ENCODE measurements around the gene GAK. TPM values are rescaled to one million over a fixed set of nuclear protein-coding genes. Genes with fewer than 3 reads are reported as not detected.

Gene GAK
- polyA plus RNA-seq, 1 donor (not counting 4 experiments of a cell fraction or from before 2014, with no cell fraction given): 18.4 TPM

- DNase-seq (ENCODE audit: low read depth, low spot score): no peak
- no peak for FAIRE-seq
- Histone ChIP-seq H3K4me1 (ENCODE audit: control insufficient read depth, extremely low read depth, insufficient read depth, low read length) (no peaks in the 10 kb centered on the region), H3K9me3 (ENCODE audit: control insufficient read depth, low read depth, low read length) (no peaks in the 10 kb centered on the region), H3K9me1 (ENCODE audit: control insufficient read depth, extremely low read depth, insufficient read depth, low read length) (no peaks in the 10 kb centered on the region), H3K9ac (ENCODE audit: control insufficient read depth, extremely low read depth, insufficient read depth, low read length) (no peak overlapping the region), H4K20me1 (ENCODE audit: control insufficient read depth, extremely low read depth, insufficient read depth, low read length) (no peaks in the 10 kb centered on the region), H3K4me2 (ENCODE audit: control insufficient read depth, extremely low read depth, insufficient read depth, low read depth, low read length) (no peak overlapping the region), H3K27ac (ENCODE audit: control insufficient read depth, insufficient read depth, low read length) (no peak overlapping the region), H3K79me2 (ENCODE audit: control insufficient read depth, insufficient read depth, low read length) (no peaks in the 10 kb centered on the region), H3K27me3 (ENCODE audit: control insufficient read depth, extremely low read depth, insufficient read depth, low read length) (no peaks in the 10 kb centered on the region), H2AFZ (ENCODE audit: control insufficient read depth, low read length) (no peak overlapping the region), H3K4me3 (ENCODE audit: control insufficient read depth in 2 of 3, extremely low read depth in 1 of 3, insufficient read depth in 2 of 3, low read depth in 1 of 3, low read length in 3 of 3) (no peak overlapping the region), H3K36me3 (ENCODE audit: control insufficient read depth in 2 of 2, extremely low read depth in 1 of 2, insufficient read depth in 2 of 2, low read length in 2 of 2) (peaks cover 39 to 50% of the 10 kb centered on the region in 2 experiments)
- TF ChIP-seq CTCF (optimal IDR thresholded peaks at IDR 0.05 in 1 of 3, IDR thresholded peaks at IDR 0.05 in 1 of 3, conservative IDR thresholded peaks at IDR 0.05 in 1 of 3; ENCODE audit: extremely low read depth in 1 of 3, insufficient read depth in 2 of 3, low read length in 3 of 3) (no peak), EZH2 (IDR thresholded peaks at IDR 0.05; ENCODE audit: low read length) (no peak)
- dilution Hi-C loops (cut with MboI; ENCODE audit: extremely low pct_ligation_motif_present, low sequenced_read_pairs): no loop called here
Measured at GRCh38 chr4:879729-880077, 52.4 kb downstream of the GAK start.

GRCh38 chr4:878796-879728 lies 53.1 kb downstream of the GAK start:
- H3K9me3 ChIP-seq (ENCODE audit: control insufficient read depth, low read depth, low read length): no peaks in the 10 kb centered on the region
- dilution Hi-C loops (cut with MboI; ENCODE audit: extremely low pct_ligation_motif_present, low sequenced_read_pairs): no loop called here
- H3K9me1 ChIP-seq (ENCODE audit: control insufficient read depth, extremely low read depth, insufficient read depth, low read length): no peaks in the 10 kb centered on the region
- no peak overlapping the region for H3K4me3 ChIP-seq (ENCODE audit: control insufficient read depth in 2 of 3, extremely low read depth in 1 of 3, insufficient read depth in 2 of 3, low read depth in 1 of 3, low read length in 3 of 3)
- H3K9ac ChIP-seq (ENCODE audit: control insufficient read depth, extremely low read depth, insufficient read depth, low read length): no peak overlapping the region
- H2AFZ ChIP-seq (ENCODE audit: control insufficient read depth, low read length): no peak overlapping the region
- H3K27me3 ChIP-seq (ENCODE audit: control insufficient read depth, extremely low read depth, insufficient read depth, low read length): no peaks in the 10 kb centered on the region
- H3K79me2 ChIP-seq (ENCODE audit: control insufficient read depth, insufficient read depth, low read length): no peaks in the 10 kb centered on the region
- FAIRE-seq (no peak), DNase-seq (ENCODE audit: low read depth, low spot score) (no peak)
- H3K27ac ChIP-seq (ENCODE audit: control insufficient read depth, insufficient read depth, low read length): no peak overlapping the region
- TF ChIP-seq EZH2 (IDR thresholded peaks at IDR 0.05; ENCODE audit: low read length) (no peak), CTCF (optimal IDR thresholded peaks at IDR 0.05 in 1 of 3, IDR thresholded peaks at IDR 0.05 in 1 of 3, conservative IDR thresholded peaks at IDR 0.05 in 1 of 3; ENCODE audit: extremely low read depth in 1 of 3, insufficient read depth in 2 of 3, low read length in 3 of 3) (no peak)
- H4K20me1 ChIP-seq (ENCODE audit: control insufficient read depth, extremely low read depth, insufficient read depth, low read length): no peaks in the 10 kb centered on the region
- no peak overlapping the region for H3K4me2 ChIP-seq (ENCODE audit: control insufficient read depth, extremely low read depth, insufficient read depth, low read depth, low read length)
- H3K4me1 ChIP-seq (ENCODE audit: control insufficient read depth, extremely low read depth, insufficient read depth, low read length): no peaks in the 10 kb centered on the region
- peaks cover 42 to 45% of the 10 kb centered on the region in 2 experiments for H3K36me3 ChIP-seq (ENCODE audit: control insufficient read depth in 2 of 2, extremely low read depth in 1 of 2, insufficient read depth in 2 of 2, low read length in 2 of 2)

Measured in keratinocyte (primary cell).